Erythroblast (primary cell): ENCODE results near the gene NKX6-1.

Experiments
- GATA1 ChIP-seq: IDR thresholded peaks from 2 replicates; pipeline ENCODE4 v1.6.1; 2011; ENCODE audit warnings: low read depth, mild to moderate bottlenecking, control low read depth, low read length, moderate library complexity
- POLR2A ChIP-seq: IDR thresholded peaks from 2 replicates; pipeline ENCODE4 v1.6.1; 2011; ENCODE audit warnings: mild to moderate bottlenecking, low read length

- TF ChIP-seq POLR2A (no peak), GATA1 (no peak)
Observed at GRCh38 chr4:84498935-84499623, at the start of gene NKX6-1.
